Fibroblast of peridontal ligament (primary cell): ENCODE results near the gene C1QL3.

Experiments used
- DNase-seq: peaks from one replicate; pipeline ENCODE4 v3.0.0-alpha.2; 2010; ENCODE audit errors: extremely low read depth

C1QL3 gene

GRCh38 chr10:16521311-16522016 is at the start of gene C1QL3:
TSS of gene C1QL3 (minus strand) at chr10:16521879. CDS start at chr10:16521065, 814 bp downstream.
- peak; percentile 12 for DNase-seq

GRCh38 chr10:16570731-16571130 is 49.1 kb upstream of the C1QL3 start:
- DNase-seq: no peak

- DNase-seq: no peak
Observed at GRCh38 chr10:16566202-16566805, 44.6 kb upstream of the C1QL3 start.

GRCh38 chr10:16565604-16566003 is 43.9 kb upstream of the C1QL3 start:
- DNase-seq: no peak

- DNase-seq: no peak
Observed at GRCh38 chr10:16562891-16563290, 41.2 kb upstream of the C1QL3 start.

- DNase-seq: no peak
Observed at GRCh38 chr10:16559236-16559773, 37.6 kb upstream of the C1QL3 start.

- no peak for DNase-seq
Observed at GRCh38 chr10:16547973-16548372, 26.3 kb upstream of the C1QL3 start.

- peak; percentile 49 for DNase-seq
Observed at GRCh38 chr10:16545116-16545736, 23.5 kb upstream of the C1QL3 start.

GRCh38 chr10:16544591-16544990 is 22.9 kb upstream of the C1QL3 start:
- DNase-seq: no peak

GRCh38 chr10:16544099-16544498 is 22.4 kb upstream of the C1QL3 start:
- no peak for DNase-seq

GRCh38 chr10:16536155-16536554 is 14.5 kb upstream of the C1QL3 start:
- no peak for DNase-seq

- no peak for DNase-seq
Observed at GRCh38 chr10:16529853-16530252, 8.2 kb upstream of the C1QL3 start.

GRCh38 chr10:16527452-16527851 is 5.8 kb upstream of the C1QL3 start:
- no peak for DNase-seq

- no peak for DNase-seq
Observed at GRCh38 chr10:16520900-16521299, 779 bp downstream of the C1QL3 start.

GRCh38 chr10:16519908-16520861 is 1.5 kb downstream of the C1QL3 start:
- DNase-seq: no peak

- no peak for DNase-seq
Observed at GRCh38 chr10:16519250-16519907, 2.3 kb downstream of the C1QL3 start.

- no peak for DNase-seq
Observed at GRCh38 chr10:16518822-16519221, 2.9 kb downstream of the C1QL3 start.

- no peak for DNase-seq
Observed at GRCh38 chr10:16510843-16511242, 10.8 kb downstream of the C1QL3 start.

- no peak for DNase-seq
Observed at GRCh38 chr10:16509996-16510395, 11.7 kb downstream of the C1QL3 start.

- no peak for DNase-seq
Observed at GRCh38 chr10:16505161-16505560, 16.5 kb downstream of the C1QL3 start.

GRCh38 chr10:16497911-16498310 is 23.8 kb downstream of the C1QL3 start:
- DNase-seq: no peak
